ENCODE measurements around the gene CHST3. TPM values are rescaled to one million over a fixed set of nuclear protein-coding genes. Genes with fewer than 3 reads are reported as not detected.
"Not testable (repeated sequence)": the region's sequence is repeated elsewhere in the genome, so short reads cannot be mapped to it uniquely, and the experiment has no call there.

Gene CHST3
- total RNA-seq, 1 experiment from 2014 or later, result 29.9 TPM

GRCh38 chr10:71984126-71984808 lies 20.1 kb downstream of the CHST3 start:
- in situ Hi-C loops (cut with HindIII; ENCODE audit: low sequenced_read_pairs), result no loop called here
- no peak for DNase-seq (ENCODE audit: low spot score)

GRCh38 chr10:71984809-71985388 lies 20.7 kb downstream of the CHST3 start:
- DNase-seq (ENCODE audit: low spot score), result no peak
- in situ Hi-C loops (cut with HindIII; ENCODE audit: low sequenced_read_pairs), result no loop called here

- DNase-seq (ENCODE audit: low spot score), result no peak
- in situ Hi-C loops (cut with HindIII; ENCODE audit: low sequenced_read_pairs), result no loop called here
These were observed 21.5 kb downstream of the CHST3 start for GRCh38 chr10:71985542-71986250.

GRCh38 chr10:71988895-71989294 lies 24.7 kb downstream of the CHST3 start:
- in situ Hi-C loops (cut with HindIII; ENCODE audit: low sequenced_read_pairs); DNase-seq (ENCODE audit: low spot score): not testable (repeated sequence)

GRCh38 chr10:71989661-71990454 lies 25.7 kb downstream of the CHST3 start:
- in situ Hi-C loops (cut with HindIII; ENCODE audit: low sequenced_read_pairs), result no loop called here
- DNase-seq (ENCODE audit: low spot score), result no peak

- in situ Hi-C loops (cut with HindIII; ENCODE audit: low sequenced_read_pairs), result no loop called here
These were observed 26.6 kb downstream of the CHST3 start for GRCh38 chr10:71990706-71991269.

GRCh38 chr10:71995449-71995848 lies 31.3 kb downstream of the CHST3 start:
- DNase-seq (ENCODE audit: low spot score), result no peak
- in situ Hi-C loops (cut with HindIII; ENCODE audit: low sequenced_read_pairs), result no loop called here

More at GRCh38 chr10:71990706-71991269, 26.6 kb downstream of the CHST3 start:
- DNase-seq (ENCODE audit: low spot score), result no peak

GRCh38 chr10:71995887-71996575 lies 31.8 kb downstream of the CHST3 start:
- no peak for DNase-seq (ENCODE audit: low spot score)
- in situ Hi-C loops (cut with HindIII; ENCODE audit: low sequenced_read_pairs), result no loop called here

- in situ Hi-C loops (cut with HindIII; ENCODE audit: low sequenced_read_pairs), result no loop called here
These were observed 32.6 kb downstream of the CHST3 start for GRCh38 chr10:71996592-71997371.

GRCh38 chr10:71998119-71998839 lies 34.1 kb downstream of the CHST3 start:
- in situ Hi-C loops (cut with HindIII; ENCODE audit: low sequenced_read_pairs), result no loop called here
- peak; percentile 96 for DNase-seq (ENCODE audit: low spot score)

More at GRCh38 chr10:71996592-71997371, 32.6 kb downstream of the CHST3 start:
- DNase-seq (ENCODE audit: low spot score), result no peak

GRCh38 chr10:71998840-71999194 lies 34.6 kb downstream of the CHST3 start:
- in situ Hi-C loops (cut with HindIII; ENCODE audit: low sequenced_read_pairs), result no loop called here
- peak; percentile 44 for DNase-seq (ENCODE audit: low spot score)

- no peak for DNase-seq (ENCODE audit: low spot score)
- in situ Hi-C loops (cut with HindIII; ENCODE audit: low sequenced_read_pairs), result no loop called here
These were observed 35.3 kb downstream of the CHST3 start for GRCh38 chr10:71999360-72000072.

- DNase-seq (ENCODE audit: low spot score), result no peak
These were observed 36.2 kb downstream of the CHST3 start for GRCh38 chr10:72000073-72001032.

GRCh38 chr10:72001033-72001395 lies 36.8 kb downstream of the CHST3 start:
- in situ Hi-C loops (cut with HindIII; ENCODE audit: low sequenced_read_pairs), result no loop called here
- DNase-seq (ENCODE audit: low spot score), result peak; percentile 82

More at GRCh38 chr10:72000073-72001032, 36.2 kb downstream of the CHST3 start:
- in situ Hi-C loops (cut with HindIII; ENCODE audit: low sequenced_read_pairs), result no loop called here

- in situ Hi-C loops (cut with HindIII; ENCODE audit: low sequenced_read_pairs), result no loop called here
- no peak for DNase-seq (ENCODE audit: low spot score)
These were observed 38.4 kb downstream of the CHST3 start for GRCh38 chr10:72002354-72003295.

All from G401 (cell line).